HEK293T (cell line): ENCODE data around the gene IRS2.

Experiments
- ELF4 ChIP-seq: fragments of 450-650 bp; IDR thresholded peaks from 2 replicates; pipeline ENCODE4 v1.6.1; 2017; ENCODE audit warnings: antibody characterized with exemption
- FOXA1 ChIP-seq: fragments of 450-650 bp; IDR thresholded peaks from 2 replicates; pipeline ENCODE4 v1.6.1; 2016; ENCODE audit warnings: mild to moderate bottlenecking
- FOXM1 ChIP-seq: fragments of 450-650 bp; IDR thresholded peaks from 2 replicates; pipeline ENCODE4 v1.6.1; 2017; ENCODE audit warnings: mild to moderate bottlenecking, borderline replicate concordance
- SUZ12 ChIP-seq: fragments of 450-650 bp; IDR thresholded peaks from 2 replicates; pipeline ENCODE4 v1.6.1; 2016; ENCODE audit warnings: mild to moderate bottlenecking
- ZNF384 ChIP-seq: fragments of 450-650 bp; IDR thresholded peaks from 2 replicates; pipeline ENCODE4 v1.6.1; 2016

GRCh38 chr13:109707044-109707741, 79.2 kb downstream of the IRS2 start:
- TF ChIP-seq ELF4 (no peak), ZNF384 (no peak), FOXA1 (no peak), FOXM1 (no peak), SUZ12 (no peak)
